ENCODE data around the gene ARSA.

GRCh38 chr22:50626850-50627641 lies 906 bp downstream of the ARSA start:
- TF ChIP-seq CTCF (conservative IDR thresholded peaks at IDR 0.05; ENCODE audit: low read depth in 2 of 2): no peak
- TF ChIP-seq, protein P1, sequence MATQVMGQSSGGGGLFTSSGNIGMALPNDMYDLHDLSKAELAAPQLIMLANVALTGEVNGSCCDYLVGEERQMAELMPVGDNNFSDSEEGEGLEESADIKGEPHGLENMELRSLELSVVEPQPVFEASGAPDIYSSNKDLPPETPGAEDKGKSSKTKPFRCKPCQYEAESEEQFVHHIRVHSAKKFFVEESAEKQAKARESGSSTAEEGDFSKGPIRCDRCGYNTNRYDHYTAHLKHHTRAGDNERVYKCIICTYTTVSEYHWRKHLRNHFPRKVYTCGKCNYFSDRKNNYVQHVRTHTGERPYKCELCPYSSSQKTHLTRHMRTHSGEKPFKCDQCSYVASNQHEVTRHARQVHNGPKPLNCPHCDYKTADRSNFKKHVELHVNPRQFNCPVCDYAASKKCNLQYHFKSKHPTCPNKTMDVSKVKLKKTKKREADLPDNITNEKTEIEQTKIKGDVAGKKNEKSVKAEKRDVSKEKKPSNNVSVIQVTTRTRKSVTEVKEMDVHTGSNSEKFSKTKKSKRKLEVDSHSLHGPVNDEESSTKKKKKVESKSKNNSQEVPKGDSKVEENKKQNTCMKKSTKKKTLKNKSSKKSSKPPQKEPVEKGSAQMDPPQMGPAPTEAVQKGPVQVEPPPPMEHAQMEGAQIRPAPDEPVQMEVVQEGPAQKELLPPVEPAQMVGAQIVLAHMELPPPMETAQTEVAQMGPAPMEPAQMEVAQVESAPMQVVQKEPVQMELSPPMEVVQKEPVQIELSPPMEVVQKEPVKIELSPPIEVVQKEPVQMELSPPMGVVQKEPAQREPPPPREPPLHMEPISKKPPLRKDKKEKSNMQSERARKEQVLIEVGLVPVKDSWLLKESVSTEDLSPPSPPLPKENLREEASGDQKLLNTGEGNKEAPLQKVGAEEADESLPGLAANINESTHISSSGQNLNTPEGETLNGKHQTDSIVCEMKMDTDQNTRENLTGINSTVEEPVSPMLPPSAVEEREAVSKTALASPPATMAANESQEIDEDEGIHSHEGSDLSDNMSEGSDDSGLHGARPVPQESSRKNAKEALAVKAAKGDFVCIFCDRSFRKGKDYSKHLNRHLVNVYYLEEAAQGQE (IDR thresholded peaks at IDR 0.05; ENCODE audit: unreplicated experiment): no peak
- no peak for TF ChIP-seq CREB1 (CRISPR knock-in tag; IDR thresholded peaks at IDR 0.05; ENCODE audit: low read depth)
- no peak for TF ChIP-seq EZH2phosphoT487 (IDR thresholded peaks at IDR 0.05; ENCODE audit: unreplicated experiment)
- no peak for TF ChIP-seq POLR2AphosphoS5 (IDR thresholded peaks at IDR 0.05; ENCODE audit: low read depth)
- TF ChIP-seq JUNB (IDR thresholded peaks at IDR 0.05; ENCODE audit: unreplicated experiment): no peak
- no peak for TF ChIP-seq EZH2 (IDR thresholded peaks at IDR 0.05; ENCODE audit: low read depth, unreplicated experiment)
- TF ChIP-seq ZNF331 (CRISPR knock-in tag; IDR thresholded peaks at IDR 0.05; ENCODE audit: low read depth): no peak
- TF ChIP-seq NANOG (IDR thresholded peaks at IDR 0.05; ENCODE audit: borderline replicate concordance): no peak

All from GM23338 (cell line).